Right lobe of liver (tissue), 4 donors: ENCODE measurements around the gene BLOC1S6.

Experiments
- POLR2A ChIP-seq: fragments of 450-650 bp; IDR thresholded peaks from one replicate; pipeline ENCODE4 v1.6.1; 2017; ENCODE audit warnings: antibody characterized with exemption, mild to moderate bottlenecking
- TF ChIP-seq, protein P1 (sequence below), 4 donors: fragments of 200-600 bp in 3 of 4; fragments of 450-650 bp in 1 of 4; IDR thresholded peaks; one replicate each; pipeline versions ENCODE4 v1.5.1 to v1.8.0; 2016 to 2022; ENCODE audit warnings: antibody characterized with exemption in 4 of 4, mild to moderate bottlenecking in 2 of 4
- donor health status: DM: no; HTN: no; CAD: no.
- donor health status: DM: no; HTN: no; CAD: no.
- donor health status: DM: no; HTN: yes; CAD: no.

- TF ChIP-seq, protein P1, sequence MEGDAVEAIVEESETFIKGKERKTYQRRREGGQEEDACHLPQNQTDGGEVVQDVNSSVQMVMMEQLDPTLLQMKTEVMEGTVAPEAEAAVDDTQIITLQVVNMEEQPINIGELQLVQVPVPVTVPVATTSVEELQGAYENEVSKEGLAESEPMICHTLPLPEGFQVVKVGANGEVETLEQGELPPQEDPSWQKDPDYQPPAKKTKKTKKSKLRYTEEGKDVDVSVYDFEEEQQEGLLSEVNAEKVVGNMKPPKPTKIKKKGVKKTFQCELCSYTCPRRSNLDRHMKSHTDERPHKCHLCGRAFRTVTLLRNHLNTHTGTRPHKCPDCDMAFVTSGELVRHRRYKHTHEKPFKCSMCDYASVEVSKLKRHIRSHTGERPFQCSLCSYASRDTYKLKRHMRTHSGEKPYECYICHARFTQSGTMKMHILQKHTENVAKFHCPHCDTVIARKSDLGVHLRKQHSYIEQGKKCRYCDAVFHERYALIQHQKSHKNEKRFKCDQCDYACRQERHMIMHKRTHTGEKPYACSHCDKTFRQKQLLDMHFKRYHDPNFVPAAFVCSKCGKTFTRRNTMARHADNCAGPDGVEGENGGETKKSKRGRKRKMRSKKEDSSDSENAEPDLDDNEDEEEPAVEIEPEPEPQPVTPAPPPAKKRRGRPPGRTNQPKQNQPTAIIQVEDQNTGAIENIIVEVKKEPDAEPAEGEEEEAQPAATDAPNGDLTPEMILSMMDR (IDR thresholded peaks at IDR 0.05), result no peak
- no peak for TF ChIP-seq POLR2A
Measured at GRCh38 chr15:45654749-45655148, 67.6 kb downstream of the BLOC1S6 start.
